Hindlimb muscle (tissue), 1 donor: ENCODE data around the gene MZF1. TPM values are rescaled to one million over a fixed set of nuclear protein-coding genes. Genes with fewer than 3 reads are reported as not detected.

Experiments
- polyA plus RNA-seq: library from polyadenylated mRNA; unstranded; fragments of 120-200 nt; gene quantifications from one replicate; pipeline ENCODE4 v1.2.1, GENCODE V29; 2013; ENCODE audit not compliant: insufficient read length

The MZF1 gene
- polyA plus RNA-seq, 1 donor, result 19.9 TPM

Other genes with a start within 250 kb of the MZF1 start
- gene ZSCAN22, start 246.3 kb downstream of the MZF1 start, polyA plus RNA-seq, result 3.2 TPM
- gene A1BG, start 219.8 kb downstream of the MZF1 start, polyA plus RNA-seq, result 2.6 TPM
- gene ZNF497, start 210.6 kb downstream of the MZF1 start, polyA plus RNA-seq, result 2.4 TPM
- 1.6 TPM for gene ZNF837, start 192.3 kb downstream of the MZF1 start, polyA plus RNA-seq
- gene RPS5, start 186.1 kb downstream of the MZF1 start, polyA plus RNA-seq, result 1,753 TPM
- not detected for gene RNF225, start 177.7 kb downstream of the MZF1 start, polyA plus RNA-seq
- 5.4 TPM for gene ZNF584, start 164.7 kb downstream of the MZF1 start, polyA plus RNA-seq
- 6.1 TPM for gene ZNF132, start 133.2 kb downstream of the MZF1 start, polyA plus RNA-seq
- 4.0 TPM for gene ZNF324B, start 121.7 kb downstream of the MZF1 start, polyA plus RNA-seq
- gene ZNF324, start 106.3 kb downstream of the MZF1 start, polyA plus RNA-seq, result 6.3 TPM
- gene ZNF446, start 97.0 kb downstream of the MZF1 start, polyA plus RNA-seq, result 8.7 TPM
- gene SLC27A5, start 61.3 kb downstream of the MZF1 start, polyA plus RNA-seq, result 6.1 TPM
- gene ZBTB45, start 53.5 kb downstream of the MZF1 start, polyA plus RNA-seq, result 11.6 TPM
- 357 TPM for gene TRIM28, start 29.3 kb downstream of the MZF1 start, polyA plus RNA-seq
- 77.9 TPM for gene CHMP2A, start 18.2 kb downstream of the MZF1 start, polyA plus RNA-seq
- 74.0 TPM for gene UBE2M, start 14.7 kb downstream of the MZF1 start, polyA plus RNA-seq